Neuronal stem cell (in vitro differentiated cells): ENCODE measurements around the gene CCDC126.

Experiments used
- DNase-seq: peaks from one replicate; pipeline ENCODE4 v3.0.0-alpha.2; 2013; ENCODE audit warnings: low spot score
- H2AFZ ChIP-seq: one replicate; pipeline ENCODE4 v1.6.1; 2013; ENCODE audit warnings: mild to moderate bottlenecking, low read length, inconsistent platforms
- H2AK5ac ChIP-seq: 2 replicates; pipeline ENCODE4 v1.6.1; 2013; ENCODE audit warnings: low read depth, mild to moderate bottlenecking, inconsistent platforms, low read length, moderate library complexity, mixed read lengths
- H2BK120ac ChIP-seq: 2 replicates; pipeline ENCODE4 v1.6.1; 2013; ENCODE audit warnings: low read depth, mild to moderate bottlenecking, inconsistent platforms, low read length, moderate library complexity, mixed read lengths
- H2BK12ac ChIP-seq: one replicate; pipeline ENCODE4 v1.6.1; 2013; ENCODE audit warnings: low read length, inconsistent platforms
- H2BK15ac ChIP-seq: 2 replicates; pipeline ENCODE4 v1.6.1; 2013; ENCODE audit warnings: mild to moderate bottlenecking, low read length, inconsistent platforms, mixed read lengths
- H2BK5ac ChIP-seq: one replicate; pipeline ENCODE4 v1.6.1; 2013; ENCODE audit warnings: inconsistent platforms, mild to moderate bottlenecking, low read length, moderate library complexity
- H3K14ac ChIP-seq: one replicate; pipeline ENCODE4 v1.6.1; 2013; ENCODE audit warnings: low read length, inconsistent platforms
- H3K18ac ChIP-seq: 2 replicates; pipeline ENCODE4 v1.6.1; 2013; ENCODE audit warnings: low read length, inconsistent platforms
- H3K23ac ChIP-seq: 2 replicates; pipeline ENCODE4 v1.6.1; 2013; ENCODE audit warnings: low read depth, mild to moderate bottlenecking, mixed read lengths, low read length, inconsistent platforms; ENCODE audit not compliant: poor library complexity
- H3K27ac ChIP-seq: replicated peaks from 3 replicates; pipeline ENCODE4 v1.5.1; 2013; ENCODE audit warnings: low read length, inconsistent platforms
- H3K27me3 ChIP-seq, 3 experiments: 2 replicates each; pipeline ENCODE4 v1.6.1; 2013; ENCODE audit warnings: low read length in 3 of 3, mild to moderate bottlenecking in 2 of 3, inconsistent platforms in 1 of 3, low read depth in 1 of 3, mixed read lengths in 1 of 3, moderate library complexity in 1 of 3; ENCODE audit not compliant: control insufficient read depth in 3 of 3, insufficient read depth in 3 of 3
- H3K36me3 ChIP-seq, 2 donors: replicated peaks in 1 of 2; 2 replicates each; pipeline ENCODE4 v1.6.1; 2013; ENCODE audit warnings: low read length in 2 of 2; ENCODE audit not compliant: control insufficient read depth in 2 of 2, insufficient read depth in 2 of 2
- H3K4ac ChIP-seq: 2 replicates; pipeline ENCODE4 v1.6.1; 2013; ENCODE audit warnings: inconsistent platforms, mild to moderate bottlenecking, low read length, moderate library complexity
- H3K4me1 ChIP-seq, 2 donors: 1 replicate in 1 of 2; 2 replicates in 1 of 2; pipeline ENCODE4 v1.6.1; 2013; ENCODE audit warnings: low read length in 2 of 2, low read depth in 1 of 2; ENCODE audit not compliant: control insufficient read depth in 2 of 2, insufficient read depth in 1 of 2
- H3K4me2 ChIP-seq: one replicate; pipeline ENCODE4 v1.6.1; 2013; ENCODE audit warnings: mild to moderate bottlenecking, low read length, inconsistent platforms; ENCODE audit not compliant: insufficient read depth, poor library complexity, severe bottlenecking
- H3K4me3 ChIP-seq, 2 donors: 2 replicates each; pipeline ENCODE4 v1.5.1; 2013; ENCODE audit warnings: low read length in 2 of 2, mild to moderate bottlenecking in 2 of 2, inconsistent platforms in 1 of 2, moderate library complexity in 1 of 2
- H3K79me1 ChIP-seq: one replicate; pipeline ENCODE4 v1.6.1; 2013; ENCODE audit warnings: low read depth, mild to moderate bottlenecking, inconsistent platforms, low read length, moderate library complexity
- H3K9ac ChIP-seq: one replicate; pipeline ENCODE4 v1.6.1; 2013; ENCODE audit warnings: mild to moderate bottlenecking, low read depth, low read length, inconsistent platforms; ENCODE audit not compliant: poor library complexity
- H3K9me3 ChIP-seq, 2 donors: replicated peaks in 1 of 2; 2 replicates each; pipeline versions ENCODE3 to v1.6.1; 2013; ENCODE audit warnings: low read length in 2 of 2, mild to moderate bottlenecking in 2 of 2, inconsistent platforms in 1 of 2, low read depth in 1 of 2, mixed read lengths in 1 of 2, moderate library complexity in 1 of 2; ENCODE audit not compliant: control insufficient read depth in 2 of 2, insufficient read depth in 1 of 2
- H4K8ac ChIP-seq: one replicate; pipeline ENCODE4 v1.6.1; 2013; ENCODE audit warnings: low read depth, mild to moderate bottlenecking, inconsistent platforms, low read length, moderate library complexity
- H4K91ac ChIP-seq: one replicate; pipeline ENCODE4 v1.6.1; 2013; ENCODE audit warnings: low read length, low read depth, mild to moderate bottlenecking, inconsistent platforms; ENCODE audit not compliant: poor library complexity
- WGBS, 2 donors: extraction: QIAGEN DNeasy Blood & Tissue Kit; methylation state at CpG; one replicate each; pipeline ENCODE4 v1.1.7; 2013; ENCODE audit warnings: missing lambda C conversion rate in 2 of 2, mixed read lengths in 1 of 2; ENCODE audit not compliant: insufficient read length in 2 of 2, insufficient replicate concordance in 1 of 2; ENCODE audit errors: extremely low coverage in 2 of 2; 5-methylcytosine and 5-hydroxymethylcytosine counted together

The CCDC126 gene

GRCh38 chr7:23619141-23619540, 22.0 kb downstream of the CCDC126 start:
- Histone ChIP-seq H3K4ac (no peak overlapping the region), H3K9me3 (peaks cover 3 to 27% of the 10 kb centered on the region in 2 donors), H3K36me3 (peaks cover 3 to 22% of the 10 kb centered on the region in 2 donors), H3K4me3 (no peak overlapping the region), H4K8ac (no peak overlapping the region), H2BK5ac (no peak overlapping the region), H3K27ac (no peak overlapping the region), H3K4me2 (no peak overlapping the region), H3K14ac (no peak overlapping the region), H2AK5ac (no peak overlapping the region), H3K27me3 (no peaks in the 10 kb centered on the region), H4K91ac (no peak overlapping the region), H3K18ac (no peak overlapping the region), H3K79me1 (no peaks in the 10 kb centered on the region), H2AFZ (no peak overlapping the region), H2BK120ac (no peak overlapping the region), H3K4me1 (no peaks in the 10 kb centered on the region), H3K9ac (no peak overlapping the region), H2BK15ac (no peak overlapping the region), H2BK12ac (no peak overlapping the region), H3K23ac (no peak overlapping the region)
- no peak for DNase-seq
- WGBS, 2 donors = no CpG with 5 or more reads among the region's 4 CpGs

- Histone ChIP-seq H3K23ac (no peak overlapping the region), H3K27me3 (no peaks in the 10 kb centered on the region), H2BK15ac (no peak overlapping the region), H3K14ac (no peak overlapping the region), H2BK5ac (no peak overlapping the region), H3K9me3 (peaks cover 3 to 13% of the 10 kb centered on the region in 2 donors), H3K36me3 (peaks cover 3 to 12% of the 10 kb centered on the region in 2 donors), H3K4me2 (no peak overlapping the region), H3K4ac (no peak overlapping the region), H2BK120ac (no peak overlapping the region), H2BK12ac (no peak overlapping the region), H4K91ac (no peak overlapping the region), H3K18ac (no peak overlapping the region), H2AK5ac (no peak overlapping the region), H3K4me1 (no peaks in the 10 kb centered on the region), H3K4me3 (no peak overlapping the region), H3K27ac (no peak overlapping the region), H2AFZ (no peak overlapping the region), H3K9ac (no peak overlapping the region), H4K8ac (no peak overlapping the region), H3K79me1 (no peaks in the 10 kb centered on the region)
- no CpG with 5 or more reads among the region's 2 CpGs for WGBS, 2 donors
- no peak for DNase-seq
These were observed 25.3 kb downstream of the CCDC126 start for GRCh38 chr7:23622506-23622925.

GRCh38 chr7:23628370-23628769, 31.2 kb downstream of the CCDC126 start:
- no peaks in the 10 kb centered on the region for H3K4me1 ChIP-seq
- no peak overlapping the region for H4K91ac ChIP-seq
- no peak overlapping the region for H2BK5ac ChIP-seq
- peaks cover 0 to 12% of the 10 kb centered on the region in 2 donors for H3K36me3 ChIP-seq
- no peak overlapping the region for H3K18ac ChIP-seq
- DNase-seq = no peak
- H3K23ac ChIP-seq = peak overlapping the region; percentile 52
- no peak overlapping the region for H2AFZ ChIP-seq
- H3K27me3 ChIP-seq = no peaks in the 10 kb centered on the region
- H2AK5ac ChIP-seq = no peak overlapping the region
- H3K9ac ChIP-seq = no peak overlapping the region
- no peaks in the 10 kb centered on the region for H3K79me1 ChIP-seq
- no peak overlapping the region for H2BK12ac ChIP-seq
- no peak overlapping the region for H2BK120ac ChIP-seq
- H3K4ac ChIP-seq = no peak overlapping the region
- H3K27ac ChIP-seq = no peak overlapping the region
- WGBS, 2 donors = no CpG with 5 or more reads among the region's 2 CpGs
- no peaks in the 10 kb centered on the region for H3K9me3 ChIP-seq
- no peak overlapping the region for H3K4me2 ChIP-seq
- peak overlapping the region; percentile 75 for H4K8ac ChIP-seq
- no peak overlapping the region for H2BK15ac ChIP-seq
- H3K4me3 ChIP-seq = no peak overlapping the region
- H3K14ac ChIP-seq = peak overlapping the region; percentile 11

- Histone ChIP-seq H3K23ac (no peak overlapping the region), H2BK120ac (no peak overlapping the region), H3K9me3 (no peaks in the 10 kb centered on the region), H3K9ac (no peak overlapping the region), H2BK5ac (no peak overlapping the region), H2BK15ac (no peak overlapping the region), H2BK12ac (no peak overlapping the region), H3K14ac (no peak overlapping the region), H2AFZ (no peak overlapping the region), H3K36me3 (peaks cover 0 to 7% of the 10 kb centered on the region in 2 donors), H2AK5ac (no peak overlapping the region), H3K4me1 (no peaks in the 10 kb centered on the region), H4K91ac (no peak overlapping the region), H3K4me2 (no peak overlapping the region), H3K4me3 (no peak overlapping the region), H3K18ac (no peak overlapping the region), H3K79me1 (no peaks in the 10 kb centered on the region), H3K27ac (no peak overlapping the region), H3K4ac (no peak overlapping the region), H4K8ac (no peak overlapping the region), H3K27me3 (no peaks in the 10 kb centered on the region)
- WGBS, 2 donors = no CpG with 5 or more reads among the region's 7 CpGs
- no peak for DNase-seq
These were observed 36.2 kb downstream of the CCDC126 start for GRCh38 chr7:23633417-23633816.
